22Rv1 (cell line): ENCODE data around the gene LRMDA.

Source experiments
- CTCF ChIP-seq: fragments of 450-650 bp; IDR thresholded peaks from 2 replicates; pipeline ENCODE4 v1.5.1; 2017; ENCODE audit warnings: mild to moderate bottlenecking
- ZFX ChIP-seq: fragments of 450-650 bp; IDR thresholded peaks from 2 replicates; pipeline ENCODE4 v1.6.1; 2017; ENCODE audit warnings: antibody characterized with exemption, borderline replicate concordance

GRCh38 chr10:76555067-76555670 lies 1123.7 kb downstream of the LRMDA start:
- no peak for TF ChIP-seq CTCF
- TF ChIP-seq ZFX: no peak
